ENCODE results near the gene PCBP3.

- TF ChIP-seq POLR2A (IDR thresholded peaks at IDR 0.05) = no peak
- TF ChIP-seq, protein P1, sequence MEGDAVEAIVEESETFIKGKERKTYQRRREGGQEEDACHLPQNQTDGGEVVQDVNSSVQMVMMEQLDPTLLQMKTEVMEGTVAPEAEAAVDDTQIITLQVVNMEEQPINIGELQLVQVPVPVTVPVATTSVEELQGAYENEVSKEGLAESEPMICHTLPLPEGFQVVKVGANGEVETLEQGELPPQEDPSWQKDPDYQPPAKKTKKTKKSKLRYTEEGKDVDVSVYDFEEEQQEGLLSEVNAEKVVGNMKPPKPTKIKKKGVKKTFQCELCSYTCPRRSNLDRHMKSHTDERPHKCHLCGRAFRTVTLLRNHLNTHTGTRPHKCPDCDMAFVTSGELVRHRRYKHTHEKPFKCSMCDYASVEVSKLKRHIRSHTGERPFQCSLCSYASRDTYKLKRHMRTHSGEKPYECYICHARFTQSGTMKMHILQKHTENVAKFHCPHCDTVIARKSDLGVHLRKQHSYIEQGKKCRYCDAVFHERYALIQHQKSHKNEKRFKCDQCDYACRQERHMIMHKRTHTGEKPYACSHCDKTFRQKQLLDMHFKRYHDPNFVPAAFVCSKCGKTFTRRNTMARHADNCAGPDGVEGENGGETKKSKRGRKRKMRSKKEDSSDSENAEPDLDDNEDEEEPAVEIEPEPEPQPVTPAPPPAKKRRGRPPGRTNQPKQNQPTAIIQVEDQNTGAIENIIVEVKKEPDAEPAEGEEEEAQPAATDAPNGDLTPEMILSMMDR (IDR thresholded peaks at IDR 0.05) = no peak
These were observed 269.3 kb downstream of the PCBP3 start for GRCh38 chr21:45912611-45913417.
